Measurements from ENCODE around the gene NGF.

NGF gene

DNA sequence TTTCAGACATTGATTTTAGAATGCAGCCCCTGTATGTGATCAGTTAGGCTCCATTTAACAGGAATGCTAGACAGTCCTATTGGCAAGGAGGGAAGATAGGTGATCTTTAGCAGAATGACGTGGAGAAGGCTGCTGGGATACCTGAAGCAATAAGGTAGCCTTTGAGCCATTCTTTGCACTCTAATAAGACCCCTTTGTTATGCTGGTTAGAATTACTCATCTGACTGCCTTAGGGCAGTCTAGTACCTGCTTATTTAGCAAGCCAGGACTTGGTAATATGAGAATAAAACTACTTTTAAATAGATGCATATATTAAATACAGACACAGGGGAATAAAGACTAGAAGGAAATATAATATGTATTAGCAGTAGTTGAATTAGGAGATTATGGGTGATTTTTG lies 29.1 kb downstream of the NGF start:
- no peak for DNase-seq

DNA sequence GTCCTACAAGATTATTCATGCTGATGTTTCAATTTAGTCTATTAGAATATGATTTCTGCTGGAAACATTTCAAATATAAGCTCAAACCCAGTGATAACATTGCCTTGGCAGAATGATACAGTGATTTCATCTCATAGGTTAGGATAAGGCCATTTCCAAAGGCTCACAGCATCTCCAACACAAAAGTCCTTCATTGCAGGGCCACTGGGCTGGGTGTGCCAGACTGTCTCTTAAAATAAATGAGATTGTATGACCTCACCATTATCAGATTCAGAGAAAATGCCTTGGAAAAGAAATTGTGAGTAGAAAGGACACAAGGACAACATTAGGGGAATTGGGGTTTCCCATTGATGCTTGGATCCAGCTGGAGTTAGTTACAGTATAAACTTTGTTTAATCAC lies 30.4 kb downstream of the NGF start:
- DNase-seq = no peak

DNA sequence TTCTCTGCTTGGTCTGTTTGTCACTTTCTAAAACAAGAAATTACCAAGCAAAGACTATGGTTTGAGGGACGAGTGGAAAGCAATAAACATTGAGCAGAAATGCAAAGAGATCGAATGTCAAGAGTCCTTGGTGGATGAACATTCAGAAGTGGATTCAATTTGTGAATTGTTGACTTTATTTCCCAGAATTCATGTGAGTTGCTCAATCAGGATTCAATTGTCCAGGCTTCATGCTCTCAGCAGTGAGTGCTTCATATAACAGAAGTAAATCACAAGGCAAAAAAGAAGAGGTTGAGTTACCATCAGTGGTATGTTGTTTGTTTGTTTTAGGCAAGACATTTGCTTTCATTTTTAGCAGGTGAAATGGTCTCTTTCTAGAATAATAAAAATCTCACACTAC lies 31.9 kb downstream of the NGF start:
- no peak for DNase-seq

GRCh38 chr1:115303364-115303763 lies 34.7 kb downstream of the NGF start:
- no peak for DNase-seq

GRCh38 chr1:115302390-115302961 lies 35.6 kb downstream of the NGF start:
- DNase-seq = no peak

GRCh38 chr1:115301438-115302020 lies 36.5 kb downstream of the NGF start:
- no peak for DNase-seq

DNA sequence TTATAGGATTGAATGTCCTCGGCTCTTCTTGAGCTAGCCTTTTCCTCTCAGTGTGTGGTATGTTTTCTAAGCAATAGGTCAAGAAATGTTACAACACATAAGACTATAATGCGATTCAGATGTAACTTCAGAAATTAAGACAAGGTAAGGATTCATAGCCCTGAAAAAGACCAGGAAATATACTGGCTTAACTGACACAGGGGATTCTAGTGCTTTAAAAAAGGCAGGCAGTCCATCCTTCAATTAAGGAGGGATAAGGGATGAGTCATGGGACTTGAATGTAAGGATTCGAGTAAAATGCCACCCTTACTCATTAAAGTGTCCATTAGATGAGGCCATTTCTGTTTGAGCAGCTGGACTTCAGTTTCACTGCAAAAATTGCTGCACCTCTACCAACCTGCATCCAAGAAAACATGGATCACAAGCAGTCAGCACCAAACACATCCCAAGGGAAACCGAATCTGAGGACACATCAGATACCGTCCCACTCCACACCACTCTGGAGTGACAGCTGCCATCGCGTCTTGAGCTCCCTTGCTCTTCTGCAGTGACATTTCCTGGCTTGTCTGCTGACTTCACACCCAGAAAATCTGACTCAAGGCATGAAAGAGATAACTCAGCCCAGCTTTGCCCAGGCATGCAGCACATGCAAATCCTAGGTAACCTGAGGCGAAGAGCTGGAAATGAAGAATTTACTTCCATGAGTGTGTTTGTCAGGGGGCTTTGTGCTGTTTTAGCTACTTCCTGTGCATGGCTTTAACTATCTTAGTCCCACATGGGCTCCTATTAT lies 37.8 kb downstream of the NGF start:
- DNase-seq = no peak

DNA sequence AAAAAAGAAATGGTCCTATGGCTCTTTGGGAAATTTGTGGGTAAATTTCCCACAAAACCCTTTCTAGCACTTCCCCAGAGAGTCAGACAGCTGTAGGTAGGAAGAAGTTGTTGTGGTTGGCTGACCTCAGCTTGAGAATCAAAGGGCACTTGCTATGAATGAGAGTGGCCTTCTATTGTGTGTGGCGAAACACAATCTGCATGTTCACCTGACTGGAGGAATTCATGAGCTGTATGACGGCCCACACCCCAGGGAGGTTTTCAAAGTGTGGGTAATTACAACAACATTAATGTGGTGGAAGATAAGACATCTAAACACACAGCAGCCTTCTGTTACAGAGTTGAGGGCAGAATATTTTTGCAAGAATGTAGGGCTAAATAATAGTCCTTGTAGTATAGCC lies 38.8 kb downstream of the NGF start:
- DNase-seq = no peak

DNA sequence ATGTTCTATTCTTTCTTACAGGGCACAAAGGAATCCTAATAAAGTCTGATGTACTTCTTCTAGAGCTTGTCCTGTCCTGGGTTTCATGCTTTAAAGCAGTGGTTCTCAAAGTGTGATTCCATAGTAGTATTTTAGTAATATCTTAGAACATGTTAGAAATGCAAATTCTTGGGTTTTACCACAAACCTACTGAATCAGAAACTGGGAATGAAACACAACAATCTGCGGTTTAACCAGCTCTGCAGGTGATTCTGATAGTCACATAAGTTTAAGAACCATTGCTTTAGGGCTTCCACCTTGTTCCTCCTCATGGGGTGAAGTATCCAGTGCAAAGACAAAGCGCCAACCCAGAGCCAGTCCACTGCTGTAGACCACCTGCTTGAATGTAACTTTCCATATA lies 41.1 kb downstream of the NGF start:
- DNase-seq = no peak

- DNase-seq = no peak
Measured at GRCh38 chr1:115295904-115296696, 41.9 kb downstream of the NGF start.

DNA sequence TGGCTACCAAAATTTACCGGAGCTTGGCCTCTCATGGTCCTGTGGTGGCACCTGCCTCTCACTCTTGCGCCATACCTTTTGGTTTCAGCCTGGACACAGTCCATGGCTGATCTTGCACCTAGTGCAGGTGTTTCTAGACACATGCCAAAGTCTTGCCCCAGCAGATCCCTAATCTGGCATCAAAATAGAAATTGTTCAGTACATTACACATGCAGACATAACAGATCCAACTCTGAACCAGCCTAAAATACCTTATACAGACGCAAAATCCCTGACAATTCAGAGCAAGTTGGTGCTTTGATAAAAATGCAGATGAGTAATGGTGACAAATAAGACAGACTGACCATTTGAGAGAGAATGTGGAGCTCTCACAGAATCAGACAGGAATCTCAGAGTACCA lies 44.1 kb downstream of the NGF start:
- DNase-seq = no peak

- DNase-seq = no peak
Measured at GRCh38 chr1:115293006-115293405, 45.0 kb downstream of the NGF start.

DNA sequence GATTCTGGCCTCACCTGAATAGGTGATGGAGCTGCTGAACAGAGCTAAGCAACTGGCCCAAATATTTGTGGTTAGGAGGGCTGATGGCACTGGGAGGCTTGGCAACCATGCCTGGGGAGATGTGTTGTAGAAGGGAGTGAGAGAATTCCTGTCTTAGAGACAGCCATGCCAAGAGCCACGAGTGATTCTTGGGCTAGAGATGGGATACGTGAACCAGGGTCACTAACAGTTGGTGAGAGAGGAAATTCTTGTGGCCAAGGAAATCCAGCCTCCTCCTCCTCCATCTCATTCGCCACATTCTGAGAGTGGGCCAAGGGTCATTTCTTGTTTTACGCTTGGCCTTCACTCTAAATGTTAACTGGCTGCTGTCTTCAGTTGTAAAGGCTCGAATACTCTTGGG lies 46.3 kb downstream of the NGF start:
- no peak for DNase-seq

GRCh38 chr1:115289940-115290339 lies 48.1 kb downstream of the NGF start:
- no peak for DNase-seq

- no peak for DNase-seq
Measured at GRCh38 chr1:115288591-115289198, 49.4 kb downstream of the NGF start.

DNA sequence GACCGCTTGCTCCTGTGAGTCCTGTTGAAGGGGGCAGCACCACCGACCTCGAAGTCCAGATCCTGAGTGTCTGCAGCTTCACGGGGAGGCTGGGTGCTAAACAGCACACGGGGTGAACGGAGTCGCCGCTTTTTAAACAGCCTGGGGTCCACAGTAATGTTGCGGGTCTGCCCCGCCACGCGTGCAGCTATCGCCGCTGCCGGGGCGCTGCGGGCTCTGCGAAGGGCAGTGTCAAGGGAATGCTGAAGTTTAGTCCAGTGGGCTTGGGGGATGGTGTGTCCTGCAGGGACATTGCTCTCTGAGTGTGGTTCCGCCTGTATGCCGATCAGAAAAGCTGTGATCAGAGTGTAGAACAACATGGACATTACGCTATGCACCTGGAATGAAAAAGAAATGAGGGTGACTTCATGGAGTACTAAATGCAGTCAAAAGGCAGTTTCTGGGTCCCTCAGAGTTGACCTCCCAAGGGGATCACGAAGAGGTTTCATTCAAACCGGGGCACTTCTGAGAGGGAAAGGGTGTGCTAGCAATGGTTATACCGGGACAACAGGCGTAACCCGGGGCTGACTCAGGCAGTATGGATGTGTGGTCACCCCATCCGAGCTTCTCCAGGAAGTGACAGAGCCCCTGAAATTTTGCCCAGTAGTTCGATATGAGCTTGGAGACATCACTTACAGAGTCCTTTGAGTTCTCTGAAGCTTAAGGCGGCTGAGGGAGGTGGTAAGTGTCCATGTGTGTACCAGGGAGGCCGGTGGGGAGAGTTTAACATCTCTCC lies 51.4 kb downstream of the NGF start:
- DNase-seq = no peak

DNA sequence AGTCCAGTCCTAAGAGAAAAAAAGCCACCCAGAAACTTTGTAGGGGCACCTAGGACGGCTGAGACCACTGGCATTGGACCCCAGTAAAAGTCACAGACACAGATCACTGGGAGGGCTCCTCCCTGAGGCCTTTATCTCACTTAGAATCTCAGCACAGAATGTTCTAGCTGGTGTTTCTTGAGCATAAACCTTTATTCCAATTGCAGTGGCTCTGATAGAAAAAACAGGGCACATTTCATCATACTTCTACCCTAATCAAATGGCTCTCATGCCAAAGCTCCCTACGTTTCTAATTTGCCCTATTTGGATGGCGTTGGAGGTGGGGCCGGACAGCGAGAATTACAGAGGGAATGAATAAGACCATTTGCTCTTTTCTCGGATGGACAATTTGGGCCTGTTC lies 53.8 kb downstream of the NGF start:
- no peak for DNase-seq

- no peak for DNase-seq
Measured at GRCh38 chr1:115283681-115284146, 54.3 kb downstream of the NGF start.

GRCh38 chr1:115283249-115283648 lies 54.8 kb downstream of the NGF start:
- no peak for DNase-seq

DNA sequence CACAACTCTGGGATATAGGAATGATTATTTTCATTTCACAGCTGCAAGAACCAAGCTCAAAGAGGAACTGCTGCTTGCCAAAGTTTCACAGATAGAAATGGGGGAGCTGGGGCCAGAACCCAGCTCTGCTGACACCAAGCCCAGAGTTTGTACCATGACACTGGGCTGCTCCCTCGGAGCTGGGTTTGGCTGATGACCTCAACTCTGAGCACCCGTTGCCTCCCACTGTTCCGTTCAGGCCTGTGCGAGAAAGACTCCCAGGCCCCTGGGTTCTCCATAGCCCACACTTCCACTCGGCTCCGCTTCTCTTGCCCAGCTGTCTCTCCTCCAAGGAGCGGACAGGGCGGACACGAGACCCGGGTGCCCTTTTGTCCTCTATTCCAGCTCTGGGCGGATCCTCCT lies 55.2 kb downstream of the NGF start:
- no peak for DNase-seq

- no peak for DNase-seq
Measured at GRCh38 chr1:115281143-115281542, 56.9 kb downstream of the NGF start.

GRCh38 chr1:115280064-115280463 lies 58.0 kb downstream of the NGF start:
- DNase-seq = no peak
